Dedifferentiated amniotic fluid mesenchymal stem cell (primary cell): Measurements from ENCODE around the gene PSMD13.
"Not testable (repeated sequence)": the region's sequence is repeated elsewhere in the genome, so short reads cannot be mapped to it uniquely, and the experiment has no call there.

Experiments
- DNase-seq: peaks from one replicate; pipeline ENCODE4 v3.0.0-alpha.2; 2016; ENCODE audit errors: extremely low spot score

Gene PSMD13

GRCh38 chr11:236774-237767 lies at the start of gene PSMD13:
Gene PSMD13, plus strand, starts transcription at chr11:236976. Its CDS starts 74 bp downstream, at chr11:237050.
- peak; percentile 85 for DNase-seq

GRCh38 chr11:189200-189783 lies 47.5 kb upstream of the PSMD13 start:
- DNase-seq: not testable (repeated sequence)

GRCh38 chr11:189843-190311 lies 46.9 kb upstream of the PSMD13 start:
- not testable (repeated sequence) for DNase-seq

- DNase-seq: not testable (repeated sequence)
These were observed 46.2 kb upstream of the PSMD13 start for GRCh38 chr11:190546-190945.

- not testable (repeated sequence) for DNase-seq
These were observed 45.0 kb upstream of the PSMD13 start for GRCh38 chr11:191490-192478.

GRCh38 chr11:192674-193128 lies 44.1 kb upstream of the PSMD13 start, which contains the start of gene SCGB1C1:
Gene SCGB1C1, plus strand, starts transcription at chr11:193078. Its CDS starts 22 bp downstream, at chr11:193100.
- not testable (repeated sequence) for DNase-seq

- DNase-seq: not testable (repeated sequence)
These were observed 43.3 kb upstream of the PSMD13 start for GRCh38 chr11:193481-193880.

- DNase-seq: peak; percentile 5
These were observed 39.7 kb upstream of the PSMD13 start for GRCh38 chr11:196786-197731.

- DNase-seq: no peak
These were observed 39.0 kb upstream of the PSMD13 start for GRCh38 chr11:197741-198235.

- no peak for DNase-seq
These were observed 38.5 kb upstream of the PSMD13 start for GRCh38 chr11:198236-198806.

GRCh38 chr11:199004-199581 lies 37.7 kb upstream of the PSMD13 start:
- no peak for DNase-seq

GRCh38 chr11:199782-200181 lies 37.0 kb upstream of the PSMD13 start:
- DNase-seq: no peak

GRCh38 chr11:200224-201003 lies 36.4 kb upstream of the PSMD13 start:
- no peak for DNase-seq

- DNase-seq: no peak
These were observed 34.8 kb upstream of the PSMD13 start for GRCh38 chr11:201966-202365.

GRCh38 chr11:202490-202889 lies 34.3 kb upstream of the PSMD13 start:
- no peak for DNase-seq

GRCh38 chr11:203056-203944 lies 33.5 kb upstream of the PSMD13 start:
- no peak for DNase-seq

- no peak for DNase-seq
These were observed 32.7 kb upstream of the PSMD13 start for GRCh38 chr11:203945-204586.
